ENCODE results near the gene PRDX3. TPM values are rescaled to one million over a fixed set of nuclear protein-coding genes. Genes with fewer than 3 reads are reported as not detected.
A peak's percentile ranks its signal among the peaks of the same experiment; 100 is the strongest.

The PRDX3 gene
- total RNA-seq, 2 experiments from 2014 or later, result 7.1 to 7.5 TPM

DNA sequence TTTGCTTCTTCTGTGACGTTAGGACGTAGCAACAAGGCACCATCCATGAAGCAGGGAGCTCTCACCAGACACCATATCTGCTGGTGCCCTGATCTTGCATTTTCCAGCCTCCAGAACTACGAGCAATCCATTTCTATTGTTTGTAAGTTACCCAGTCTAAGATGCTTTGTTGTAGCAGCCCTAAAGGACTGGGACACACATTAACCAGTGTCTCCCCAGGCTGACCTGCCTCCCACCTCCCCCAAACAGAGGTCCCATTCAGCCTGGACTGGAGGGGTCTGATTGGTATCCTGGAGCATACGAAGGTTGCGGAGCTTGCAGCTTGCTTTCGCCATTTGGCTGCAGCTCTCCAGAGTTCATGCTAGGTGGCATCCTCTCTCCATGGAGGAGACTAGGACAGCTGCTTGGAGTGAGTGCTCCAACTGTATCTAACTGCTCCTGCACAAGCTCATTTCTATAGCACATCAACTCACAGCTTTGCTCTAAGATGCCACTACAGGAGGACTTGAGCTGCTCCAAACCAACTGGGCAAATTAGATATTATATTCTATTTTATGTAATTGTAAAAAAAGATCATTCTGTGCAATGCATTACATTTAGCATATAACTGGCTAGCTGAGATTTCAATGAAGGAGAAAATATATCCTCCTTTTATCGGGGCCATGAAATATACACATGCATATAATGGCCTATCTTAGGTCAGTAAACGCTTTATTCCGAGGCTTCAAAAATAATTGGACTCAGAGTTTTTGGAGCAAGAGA lies 20.8 kb upstream of the PRDX3 start:
- Mint-ChIP-seq H3K4me1 (ENCODE audit: low read depth) (peaks cover 5% of the 10 kb centered on the region), H3K36me3 (ENCODE audit: low read depth) (no peaks in the 10 kb centered on the region), H3K27ac (no peak overlapping the region), H3K4me3 (no peak overlapping the region), H3K27me3 (no peaks in the 10 kb centered on the region), H3K9me3 (no peaks in the 10 kb centered on the region)
- intact Hi-C loops (cut with DNase I, micrococcal nuclease), result loop anchor here (1.0 to 2.0 kb wide), 4 partner anchors 217 to 343 kb away; partner anchors contain the start of gene RGS10 (in 1 of the 2)
- no peak overlapping the region for H3K4me3 ChIP-seq (ENCODE audit: low read length)
- TF ChIP-seq, protein P1, sequence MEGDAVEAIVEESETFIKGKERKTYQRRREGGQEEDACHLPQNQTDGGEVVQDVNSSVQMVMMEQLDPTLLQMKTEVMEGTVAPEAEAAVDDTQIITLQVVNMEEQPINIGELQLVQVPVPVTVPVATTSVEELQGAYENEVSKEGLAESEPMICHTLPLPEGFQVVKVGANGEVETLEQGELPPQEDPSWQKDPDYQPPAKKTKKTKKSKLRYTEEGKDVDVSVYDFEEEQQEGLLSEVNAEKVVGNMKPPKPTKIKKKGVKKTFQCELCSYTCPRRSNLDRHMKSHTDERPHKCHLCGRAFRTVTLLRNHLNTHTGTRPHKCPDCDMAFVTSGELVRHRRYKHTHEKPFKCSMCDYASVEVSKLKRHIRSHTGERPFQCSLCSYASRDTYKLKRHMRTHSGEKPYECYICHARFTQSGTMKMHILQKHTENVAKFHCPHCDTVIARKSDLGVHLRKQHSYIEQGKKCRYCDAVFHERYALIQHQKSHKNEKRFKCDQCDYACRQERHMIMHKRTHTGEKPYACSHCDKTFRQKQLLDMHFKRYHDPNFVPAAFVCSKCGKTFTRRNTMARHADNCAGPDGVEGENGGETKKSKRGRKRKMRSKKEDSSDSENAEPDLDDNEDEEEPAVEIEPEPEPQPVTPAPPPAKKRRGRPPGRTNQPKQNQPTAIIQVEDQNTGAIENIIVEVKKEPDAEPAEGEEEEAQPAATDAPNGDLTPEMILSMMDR (IDR thresholded peaks at IDR 0.05), result peak; percentile 70
- H3K27me3 ChIP-seq (ENCODE audit: control insufficient read depth in 1 of 2, insufficient read depth in 2 of 2, low read length in 2 of 2), result no peaks in the 10 kb centered on the region
- CTCF ChIA-PET, result interaction anchor here (0.6 to 2.5 kb wide), 21 partner anchors 7 to 383 kb away, joined by 3 to 18 read pairs (median 3); partner anchors contain the start of gene RGS10
- POLR2A ChIA-PET, result interaction anchor here (0.7 to 1.8 kb wide), 4 partner anchors 9 to 290 kb away, joined by 3 to 5 read pairs (median 4); no protein-coding TSS in a partner anchor
- H3K36me3 ChIP-seq (ENCODE audit: insufficient read depth, low read length), result no peaks in the 10 kb centered on the region
- DNase-seq (peak in 13 of 14 experiments; percentile 14 to 80 (median 45)), ATAC-seq (ENCODE audit: poor library complexity) (peak; percentile 97)
- H3K4me1 ChIP-seq (ENCODE audit: insufficient read depth, low read length), result peaks cover 4% of the 10 kb centered on the region
- H3K9me3 ChIP-seq (ENCODE audit: control insufficient read depth in 1 of 2, insufficient read depth in 1 of 2, low read length in 2 of 2), result no peaks in the 10 kb centered on the region
- H3K27ac ChIP-seq (ENCODE audit: low read depth in 1 of 2, low read length in 2 of 2), result no peak overlapping the region

DNA sequence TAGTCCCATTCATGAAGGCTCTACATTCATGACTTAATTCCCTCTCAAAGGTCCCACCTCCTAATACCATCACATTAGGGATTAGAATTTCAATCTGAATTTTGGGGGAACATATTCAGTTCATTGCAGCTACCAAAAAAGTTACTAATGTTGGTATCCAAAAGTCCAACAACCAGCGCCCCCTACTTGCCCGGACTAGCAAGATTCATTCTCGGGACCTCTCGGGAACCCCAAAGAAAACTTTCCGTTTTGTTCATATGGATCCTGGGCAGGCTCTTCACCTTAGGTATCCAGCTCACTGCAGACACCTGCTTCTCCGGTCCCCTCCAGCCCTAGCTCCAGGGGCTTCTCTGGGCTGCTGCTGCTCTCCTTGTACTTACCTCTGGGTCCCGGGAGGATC lies 19.8 kb upstream of the PRDX3 start:
- Histone ChIP-seq H3K4me3 (ENCODE audit: low read length) (no peak overlapping the region), H3K27ac (ENCODE audit: low read depth in 1 of 2, low read length in 2 of 2) (no peak overlapping the region), H3K36me3 (ENCODE audit: insufficient read depth, low read length) (no peaks in the 10 kb centered on the region), H3K9me3 (ENCODE audit: control insufficient read depth in 1 of 2, insufficient read depth in 1 of 2, low read length in 2 of 2) (no peaks in the 10 kb centered on the region), H3K4me1 (ENCODE audit: insufficient read depth, low read length) (peaks cover 4% of the 10 kb centered on the region), H3K27me3 (ENCODE audit: control insufficient read depth in 1 of 2, insufficient read depth in 2 of 2, low read length in 2 of 2) (no peaks in the 10 kb centered on the region)
- POLR2A ChIA-PET, result interaction anchor here (0.6 to 1.8 kb wide), 6 partner anchors 9 to 435 kb away, joined by 3 to 5 read pairs (median 4); partner anchors contain the start of genes GRK5 and RGS10
- TF ChIP-seq, protein P1 (IDR thresholded peaks at IDR 0.05), result peak; percentile 42
- DNase-seq (peak in 7 of 14 experiments; percentile 21 to 56 (median 40)), ATAC-seq (ENCODE audit: poor library complexity) (no peak)
- H3K9me3 Mint-ChIP-seq, result no peaks in the 10 kb centered on the region
- H3K4me3 Mint-ChIP-seq, result no peak overlapping the region
- CTCF ChIA-PET, result interaction anchor here (0.6 to 2.5 kb wide), 9 partner anchors 8 to 384 kb away, joined by 3 to 18 read pairs (median 4); no protein-coding TSS in a partner anchor
- H3K4me1 Mint-ChIP-seq (ENCODE audit: low read depth), result peaks cover 5% of the 10 kb centered on the region
- no peaks in the 10 kb centered on the region for H3K36me3 Mint-ChIP-seq (ENCODE audit: low read depth)
- H3K27ac Mint-ChIP-seq, result no peak overlapping the region
- intact Hi-C loops (cut with DNase I, micrococcal nuclease), result loop anchor here in 1 of 2 experiments (2.0 kb wide), 3 partner anchors 218 to 344 kb away; partner anchors contain the start of gene RGS10
- H3K27me3 Mint-ChIP-seq, result no peaks in the 10 kb centered on the region

DNA sequence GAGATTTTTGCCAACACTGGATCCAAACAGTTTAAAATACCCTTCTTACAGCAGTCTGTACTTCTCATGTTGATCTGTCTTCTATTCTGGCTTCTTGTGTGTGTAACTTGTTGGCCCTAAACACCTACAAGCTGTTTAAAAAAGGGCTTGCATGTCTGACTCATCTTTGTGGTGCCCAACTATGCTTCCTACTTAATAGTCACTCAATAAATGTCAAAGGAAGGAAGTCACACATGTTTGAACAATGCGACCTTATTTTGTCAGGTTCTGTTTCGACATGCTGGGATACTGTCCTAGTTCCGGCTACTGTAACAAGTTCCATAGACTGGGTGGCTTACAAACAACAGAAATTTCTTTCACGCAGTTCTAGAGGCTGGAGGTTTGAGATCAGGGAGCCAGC lies 19.3 kb upstream of the PRDX3 start:
- Mint-ChIP-seq H3K4me1 (ENCODE audit: low read depth) (peaks cover 5% of the 10 kb centered on the region), H3K36me3 (ENCODE audit: low read depth) (no peaks in the 10 kb centered on the region), H3K27me3 (no peaks in the 10 kb centered on the region), H3K4me3 (no peak overlapping the region), H3K27ac (no peak overlapping the region), H3K9me3 (no peaks in the 10 kb centered on the region)
- TF ChIP-seq, protein P1 (IDR thresholded peaks at IDR 0.05), result no peak
- H3K27me3 ChIP-seq (ENCODE audit: control insufficient read depth in 1 of 2, insufficient read depth in 2 of 2, low read length in 2 of 2), result no peaks in the 10 kb centered on the region
- no peak overlapping the region for H3K27ac ChIP-seq (ENCODE audit: low read depth in 1 of 2, low read length in 2 of 2)
- intact Hi-C loops (cut with DNase I, micrococcal nuclease), result loop anchor here in 1 of 2 experiments (2.0 kb wide), 3 partner anchors 219 to 345 kb away; partner anchors contain the start of gene RGS10
- no peaks in the 10 kb centered on the region for H3K36me3 ChIP-seq (ENCODE audit: insufficient read depth, low read length)
- no peaks in the 10 kb centered on the region for H3K9me3 ChIP-seq (ENCODE audit: control insufficient read depth in 1 of 2, insufficient read depth in 1 of 2, low read length in 2 of 2)
- no peak for ATAC-seq (ENCODE audit: poor library complexity)
- CTCF ChIA-PET, result interaction anchor here (0.9 to 2.5 kb wide), 8 partner anchors 9 to 384 kb away, joined by 3 to 18 read pairs (median 6); no protein-coding TSS in a partner anchor
- POLR2A ChIA-PET, result interaction anchor here (0.6 to 1.1 kb wide), 4 partner anchors 9 to 436 kb away, joined by 3 to 5 read pairs (median 3); partner anchors contain the start of genes GRK5 and RGS10
- peak in 1 of 14 experiments; percentile 10 for DNase-seq
- H3K4me3 ChIP-seq (ENCODE audit: low read length), result no peak overlapping the region
- peaks cover 4% of the 10 kb centered on the region for H3K4me1 ChIP-seq (ENCODE audit: insufficient read depth, low read length)

Measured in CD4-positive, alpha-beta T cell (primary cell).